Activated naive CD4-positive, alpha-beta T cell treated with anti-CD3 and anti-CD28 coated beads, Interleukin-2, amount 50 U/mL, for 16 hours (primary cell): ENCODE measurements around the gene ZNF426.
"Not testable (repeated sequence)": the region's sequence is repeated elsewhere in the genome, so short reads cannot be mapped to it uniquely, and the experiment has no call there.

Experiments
- DNase-seq: peaks from one replicate; pipeline ENCODE4 v3.0.0-alpha.2; 2020

The ZNF426 gene

GRCh38 chr19:9538183-9539058, at the start of gene ZNF426:
Gene ZNF426, minus strand, starts transcription at chr19:9538645. Its CDS starts 2,413 bp downstream, at chr19:9536232.
- peak; percentile 88 for DNase-seq

- DNase-seq: peak; percentile 78
Measured at GRCh38 chr19:9586764-9587163, 48.3 kb upstream of the ZNF426 start.

- DNase-seq: peak; percentile 82
Measured at GRCh38 chr19:9584073-9584833, 45.8 kb upstream of the ZNF426 start, which contains the start of gene ZNF121. Gene ZNF121, minus strand, starts transcription at chr19:9584504. Its CDS starts 16,407 bp downstream, at chr19:9568097.

GRCh38 chr19:9582081-9582725, 43.8 kb upstream of the ZNF426 start:
- not testable (repeated sequence) for DNase-seq

GRCh38 chr19:9580728-9581127, 42.3 kb upstream of the ZNF426 start:
- no peak for DNase-seq

- no peak for DNase-seq
Measured at GRCh38 chr19:9570255-9570654, 31.8 kb upstream of the ZNF426 start.

- DNase-seq: no peak
Measured at GRCh38 chr19:9566729-9567128, 28.3 kb upstream of the ZNF426 start.

GRCh38 chr19:9565900-9566705, 27.7 kb upstream of the ZNF426 start:
- DNase-seq: no peak

- no peak for DNase-seq
Measured at GRCh38 chr19:9552536-9553274, 14.3 kb upstream of the ZNF426 start.

GRCh38 chr19:9547870-9548269, 9.4 kb upstream of the ZNF426 start:
- no peak for DNase-seq

- not testable (repeated sequence) for DNase-seq
Measured at GRCh38 chr19:9541281-9541680, 2.8 kb upstream of the ZNF426 start.

- DNase-seq: not testable (repeated sequence)
Measured at GRCh38 chr19:9539921-9540320, 1.5 kb upstream of the ZNF426 start.

GRCh38 chr19:9539201-9539600, 756 bp upstream of the ZNF426 start:
- not testable (repeated sequence) for DNase-seq

GRCh38 chr19:9535934-9536333, 2.5 kb downstream of the ZNF426 start:
- DNase-seq: no peak

- DNase-seq: no peak
Measured at GRCh38 chr19:9531933-9532332, 6.5 kb downstream of the ZNF426 start.

- DNase-seq: no peak
Measured at GRCh38 chr19:9528757-9529336, 9.6 kb downstream of the ZNF426 start.

GRCh38 chr19:9523885-9524474, 14.5 kb downstream of the ZNF426 start:
- no peak for DNase-seq

- no peak for DNase-seq
Measured at GRCh38 chr19:9507285-9507684, 31.2 kb downstream of the ZNF426 start.

- DNase-seq: no peak
Measured at GRCh38 chr19:9500796-9501195, 37.6 kb downstream of the ZNF426 start.

- no peak for DNase-seq
Measured at GRCh38 chr19:9498183-9498902, 40.1 kb downstream of the ZNF426 start, which contains the start of gene ZNF560. Gene ZNF560, minus strand, starts transcription at chr19:9498616. Its CDS starts 23,303 bp downstream, at chr19:9475313.
